HepG2 (cell line): ENCODE measurements around the gene SMYD2. TPM values are rescaled to one million over a fixed set of nuclear protein-coding genes. Genes with fewer than 3 reads are reported as not detected.

Experiments
- ARID5B ChIP-seq: IDR thresholded peaks from 2 replicates; pipeline ENCODE4 v1.4.0; 2020; ENCODE audit warnings: mild to moderate bottlenecking, missing genetic modification reagents
- CTCF ChIP-seq: sonication (generic); formaldehyde crosslinking; IDR thresholded peaks from 2 replicates; pipeline ENCODE4 v1.5.0; 2020; ENCODE audit warnings: mild to moderate bottlenecking, missing genetic modification reagents, moderate library complexity
- NKX3-1 ChIP-seq: sonication (generic); formaldehyde crosslinking; IDR thresholded peaks from 2 replicates; pipeline ENCODE4 v1.5.0; 2020; ENCODE audit warnings: missing genetic modification reagents
- PRDM10 ChIP-seq: sonication (generic); formaldehyde crosslinking; IDR thresholded peaks from 2 replicates; pipeline ENCODE4 v1.4.0; 2020; ENCODE audit warnings: low read depth, missing genetic modification reagents
- RAD21 ChIP-seq: fragments of 450-650 bp; formaldehyde crosslinking; IDR thresholded peaks from 2 replicates; pipeline ENCODE4 v1.5.0; 2020; ENCODE audit warnings: mild to moderate bottlenecking
- RBM22 ChIP-seq: fragments of 200-400 bp; formaldehyde crosslinking; optimal IDR thresholded peaks from 2 replicates; pipeline ENCODE3; 2017; ENCODE audit warnings: mild to moderate bottlenecking, low read length, moderate library complexity
- SP4 ChIP-seq: sonication (generic); formaldehyde crosslinking; IDR thresholded peaks from 2 replicates; pipeline ENCODE4 v1.8.1; 2023; ENCODE audit warnings: mild to moderate bottlenecking, missing genetic modification reagents
- THAP9 ChIP-seq: sonication (generic); formaldehyde crosslinking; IDR thresholded peaks from 2 replicates; pipeline ENCODE4; 2020; ENCODE audit warnings: missing genetic modification reagents, mild to moderate bottlenecking, borderline replicate concordance
- XRCC5 ChIP-seq: fragments of 200-400 bp; formaldehyde crosslinking; optimal IDR thresholded peaks from 2 replicates; pipeline ENCODE3; 2017; ENCODE audit warnings: mild to moderate bottlenecking, low read length
- ZMYM4 ChIP-seq: sonication (generic); formaldehyde crosslinking; IDR thresholded peaks from 2 replicates; pipeline ENCODE4 v1.8.1; 2023; ENCODE audit warnings: mild to moderate bottlenecking, missing genetic modification reagents
- ZNF253 ChIP-seq: sonication (generic); formaldehyde crosslinking; IDR thresholded peaks from 2 replicates; pipeline ENCODE4 v1.8.0; 2022; ENCODE audit warnings: mild to moderate bottlenecking, missing genetic modification reagents, borderline replicate concordance
- ZNF280B ChIP-seq: sonication (generic); formaldehyde crosslinking; IDR thresholded peaks from 2 replicates; pipeline ENCODE4 v1.5.0; 2020; ENCODE audit warnings: missing genetic modification reagents, mild to moderate bottlenecking, borderline replicate concordance
- ZNF816 ChIP-seq: sonication (generic); formaldehyde crosslinking; IDR thresholded peaks from 2 replicates; pipeline ENCODE4 v1.8.0; 2022; ENCODE audit warnings: missing genetic modification reagents, mild to moderate bottlenecking, borderline replicate concordance
- ZNF878 ChIP-seq: sonication (generic); formaldehyde crosslinking; IDR thresholded peaks from 2 replicates; pipeline ENCODE4 v1.8.1; 2023; ENCODE audit warnings: mild to moderate bottlenecking, missing genetic modification reagents, moderate library complexity
- ZSCAN9 ChIP-seq: IDR thresholded peaks from 2 replicates; pipeline ENCODE4 v1.6.1; 2016; ENCODE audit warnings: borderline replicate concordance
- polyA plus RNA-seq, 8 experiments: library from polyadenylated mRNA; depleted of rRNA in 3 of 8; stranded (reverse) in 7 of 8; unstranded in 1 of 8; fragments of >200 nt; fragmentation: Illumina TruSeq in 4 of 8; extraction: Trizol in 4 of 8; gene quantifications; 2 replicates each; pipeline versions ENCODE4 v1.2.1 to v1.2.3, GENCODE V29; 2011 to 2016; ENCODE audit warnings: low read depth in 4 of 8, missing spikeins in 1 of 8, mixed read lengths in 1 of 8; ENCODE audit not compliant: insufficient read depth in 1 of 8
- total RNA-seq, 5 experiments: library from RNA; depleted of rRNA; stranded (reverse); fragments of >200 nt; fragmentation: Illumina TruSeq; extraction: Trizol; gene quantifications; 2 replicates each; pipeline ENCODE4 v1.2.3, GENCODE V29; 2016; ENCODE audit warnings: low read depth in 1 of 5

Gene SMYD2
- total and polyA plus RNA-seq, 2 of the 13 experiments (the other 11 are each of a cell fraction or from before 2014, with no cell fraction given) = 72.7 to 139 TPM

- no peak for TF ChIP-seq ZNF280B (CRISPR knock-in tag)
- TF ChIP-seq ARID5B (CRISPR knock-in tag) = no peak
- TF ChIP-seq RBM22 = peak; percentile 58
- no peak for TF ChIP-seq ZNF878 (CRISPR knock-in tag)
- TF ChIP-seq RAD21 (CRISPR knock-in tag) = peak; percentile 16; the same call in 1 of the 2 replicates
- no peak for TF ChIP-seq ZMYM4 (CRISPR knock-in tag)
- TF ChIP-seq SP4 (CRISPR knock-in tag) = 0 out of 2 replicates have a peak, but pooled peaks have one; percentile 31
- no peak for TF ChIP-seq ZNF816 (CRISPR knock-in tag)
- TF ChIP-seq PRDM10 = no peak
- TF ChIP-seq ZNF253 (CRISPR knock-in tag) = no peak
- no peak for TF ChIP-seq NKX3-1
- no peak for TF ChIP-seq ZSCAN9 (CRISPR knock-in tag)
- TF ChIP-seq CTCF (CRISPR knock-in tag) = peak; percentile 86
- no peak for TF ChIP-seq THAP9 (CRISPR knock-in tag)
- TF ChIP-seq XRCC5 = peak; percentile 54
These were observed 51.0 kb downstream of the SMYD2 start (continued) for GRCh38 chr1:214331827-214332423.
